Measurements from ENCODE around the gene RERG. TPM values are rescaled to one million over a fixed set of nuclear protein-coding genes. Genes with fewer than 3 reads are reported as not detected.

The RERG gene
- total and polyA plus RNA-seq, 2 of the 4 experiments (the other 2 are of a cell fraction) = not detected

GRCh38 chr12:15074351-15074750 is 146.9 kb downstream of the RERG start:
- intact Hi-C loops (cut with micrococcal nuclease) = no loop called here
- Histone ChIP-seq H4K20me1 (ENCODE audit: insufficient read depth, low read length) (no peaks in the 10 kb centered on the region), H4K91ac (ENCODE audit: insufficient read depth, low read depth, low read length) (no peak overlapping the region), H3K27ac (ENCODE audit: insufficient read depth, low read length) (no peak overlapping the region), H2AK5ac (ENCODE audit: low read depth, low read length) (no peak overlapping the region), H3K36me3 (ENCODE audit: control insufficient read depth, insufficient read depth, low read length) (no peaks in the 10 kb centered on the region), H2AK9ac (replicated peaks; ENCODE audit: low read depth, low read length, poor library complexity) (no peak overlapping the region), H2BK120ac (ENCODE audit: low read depth, low read length) (no peak overlapping the region), H2BK5ac (ENCODE audit: low read depth, low read length, poor library complexity, severe bottlenecking) (no peak overlapping the region), H3K4me3 (ENCODE audit: insufficient read depth, low read depth, low read length) (no peak overlapping the region), H3K14ac (replicated peaks; ENCODE audit: low read depth, low read length) (no peak overlapping the region), H3K18ac (ENCODE audit: low read depth, low read length) (no peak overlapping the region), H2AFZ (replicated peaks; ENCODE audit: low read length, poor library complexity) (no peak overlapping the region), H3K9me3 (ENCODE audit: control insufficient read depth, insufficient read depth, low read length) (no peaks in the 10 kb centered on the region), H4K5ac (ENCODE audit: low read depth, low read length) (no peak overlapping the region), H3K27me3 (ENCODE audit: control insufficient read depth, insufficient read depth, low read length) (no peaks in the 10 kb centered on the region), H3K4me1 (ENCODE audit: control insufficient read depth, insufficient read depth, low read length) (no peaks in the 10 kb centered on the region), H2BK15ac (ENCODE audit: low read depth, low read length) (no peak overlapping the region), H3K56ac (ENCODE audit: extremely low read depth, insufficient read depth, low read length) (no peak overlapping the region), H4K8ac (ENCODE audit: low read depth in 2 of 2, low read length in 2 of 2) (no peak overlapping the region), H3K4ac (ENCODE audit: low read depth, low read length) (no peak overlapping the region), H3K9me1 (ENCODE audit: insufficient read depth, low read length) (no peaks in the 10 kb centered on the region), H3K79me1 (ENCODE audit: low read depth in 1 of 2, low read length in 2 of 2) (no peaks in the 10 kb centered on the region), H3K9ac (ENCODE audit: low read depth, low read length) (no peak overlapping the region), H3K4me2 (ENCODE audit: low read depth, low read length) (no peak overlapping the region), H2BK20ac (ENCODE audit: low read depth, low read length) (no peak overlapping the region), H3K23ac (ENCODE audit: low read depth, low read length) (no peak overlapping the region)
- no TSS peak for BruUV-seq (replicated peaks)
- in situ Hi-C loops (cut with MboI; ENCODE audit: low sequenced_read_pairs) = no loop called here
- no CpG with 5 or more reads among the region's 1 CpG for WGBS, 2 experiments (ENCODE audit: extremely low coverage in 2 of 2, insufficient read length in 1 of 2)
- dilution Hi-C loops (cut with HindIII; ENCODE audit: low sequenced_read_pairs, unreplicated experiment) = no loop called here
- ATAC-seq (ENCODE audit: low read depth) (no peak; the same call in 1 of the 2 replicates), DNase-seq (peak; percentile 4)
- TF ChIP-seq BHLHE40 (IDR thresholded peaks at IDR 0.05; ENCODE audit: low read depth, low read length) (no peak), ELK1 (IDR thresholded peaks at IDR 0.05; ENCODE audit: borderline replicate concordance, low read depth, low read length) (no peak), CEBPB (IDR thresholded peaks at IDR 0.05; ENCODE audit: low read depth, low read length) (no peak), RAD21 (IDR thresholded peaks at IDR 0.05; ENCODE audit: low read length) (no peak), MAZ (IDR thresholded peaks at IDR 0.05; ENCODE audit: borderline replicate concordance, low read depth, low read length) (no peak), POLR2A (IDR thresholded peaks at IDR 0.05; ENCODE audit: low read depth, low read length) (no peak), RCOR1 (IDR thresholded peaks at IDR 0.05; ENCODE audit: insufficient replicate concordance, low read length) (no peak), FOS (IDR thresholded peaks at IDR 0.05; ENCODE audit: low read depth, low read length) (no peak), USF2 (IDR thresholded peaks at IDR 0.05; ENCODE audit: low read depth, low read length) (no peak), MAFK (IDR thresholded peaks at IDR 0.05; ENCODE audit: low read depth, low read length) (no peak), RFX5 (IDR thresholded peaks at IDR 0.05; ENCODE audit: low read depth, low read length) (no peak), SMC3 (IDR thresholded peaks at IDR 0.05; ENCODE audit: low read depth, low read length) (no peak), MXI1 (IDR thresholded peaks at IDR 0.05; ENCODE audit: borderline replicate concordance, low read depth, low read length) (no peak), CHD1 (IDR thresholded peaks at IDR 0.05; ENCODE audit: low read depth, low read length) (no peak), NFE2L2 (IDR thresholded peaks at IDR 0.05; ENCODE audit: low read depth, low read length) (no peak)
- TF ChIP-seq, protein P1, sequence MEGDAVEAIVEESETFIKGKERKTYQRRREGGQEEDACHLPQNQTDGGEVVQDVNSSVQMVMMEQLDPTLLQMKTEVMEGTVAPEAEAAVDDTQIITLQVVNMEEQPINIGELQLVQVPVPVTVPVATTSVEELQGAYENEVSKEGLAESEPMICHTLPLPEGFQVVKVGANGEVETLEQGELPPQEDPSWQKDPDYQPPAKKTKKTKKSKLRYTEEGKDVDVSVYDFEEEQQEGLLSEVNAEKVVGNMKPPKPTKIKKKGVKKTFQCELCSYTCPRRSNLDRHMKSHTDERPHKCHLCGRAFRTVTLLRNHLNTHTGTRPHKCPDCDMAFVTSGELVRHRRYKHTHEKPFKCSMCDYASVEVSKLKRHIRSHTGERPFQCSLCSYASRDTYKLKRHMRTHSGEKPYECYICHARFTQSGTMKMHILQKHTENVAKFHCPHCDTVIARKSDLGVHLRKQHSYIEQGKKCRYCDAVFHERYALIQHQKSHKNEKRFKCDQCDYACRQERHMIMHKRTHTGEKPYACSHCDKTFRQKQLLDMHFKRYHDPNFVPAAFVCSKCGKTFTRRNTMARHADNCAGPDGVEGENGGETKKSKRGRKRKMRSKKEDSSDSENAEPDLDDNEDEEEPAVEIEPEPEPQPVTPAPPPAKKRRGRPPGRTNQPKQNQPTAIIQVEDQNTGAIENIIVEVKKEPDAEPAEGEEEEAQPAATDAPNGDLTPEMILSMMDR (conservative IDR thresholded peaks at IDR 0.05; ENCODE audit: low read depth, low read length) = no peak
- POLR2A ChIA-PET (ENCODE audit: unreplicated experiment) = no interaction called here
- CTCF ChIA-PET = no interaction called here

Measured in IMR-90 (cell line).